ENCODE measurements around the gene SOS2.

Gene SOS2

DNA sequence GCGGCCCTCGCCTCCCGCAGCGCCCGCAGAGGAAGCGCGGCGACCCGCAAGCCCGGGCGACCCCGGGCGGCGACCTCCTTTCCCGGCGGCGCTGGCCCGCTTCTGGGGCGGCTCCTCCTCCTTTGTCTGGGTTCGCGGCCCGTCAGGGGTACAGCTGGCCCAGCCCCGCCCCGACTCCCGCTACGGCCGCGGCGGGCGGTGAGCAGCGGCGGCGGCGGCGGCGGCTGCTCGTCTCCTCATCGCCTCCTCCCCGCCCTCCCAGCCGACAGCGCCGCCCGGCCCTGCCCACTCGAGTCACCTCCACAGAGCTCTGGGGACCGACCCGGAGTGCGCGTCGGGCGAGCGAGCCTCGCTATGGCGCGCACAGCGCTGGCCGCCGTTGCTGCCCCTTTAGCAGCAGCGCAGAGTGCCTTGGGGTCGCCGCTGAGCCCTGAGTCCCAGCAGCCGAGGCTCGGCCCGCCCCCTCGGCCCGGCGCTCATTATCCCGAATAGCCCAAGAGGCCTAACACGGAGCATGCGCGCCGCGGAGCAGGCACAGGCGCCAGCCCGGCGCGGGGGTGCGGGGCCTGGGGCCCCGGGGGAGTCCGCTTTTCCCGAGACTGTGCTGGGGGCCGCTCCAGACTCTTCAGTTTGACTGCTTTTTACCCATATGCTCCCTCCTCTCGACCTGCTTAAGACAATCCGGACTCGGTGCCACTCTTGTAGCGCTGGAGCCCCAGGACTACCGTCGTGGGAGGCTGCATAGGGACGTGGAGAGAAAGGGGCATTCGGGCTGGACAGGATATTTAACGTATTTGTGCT lies at the start of gene SOS2:
Gene SOS2 (minus strand): TSS at position 104 of the 801 bp plus-strand sequence. CDS start 295 bp downstream, outside the sequence.
- DNase-seq = peak; percentile 52

DNA sequence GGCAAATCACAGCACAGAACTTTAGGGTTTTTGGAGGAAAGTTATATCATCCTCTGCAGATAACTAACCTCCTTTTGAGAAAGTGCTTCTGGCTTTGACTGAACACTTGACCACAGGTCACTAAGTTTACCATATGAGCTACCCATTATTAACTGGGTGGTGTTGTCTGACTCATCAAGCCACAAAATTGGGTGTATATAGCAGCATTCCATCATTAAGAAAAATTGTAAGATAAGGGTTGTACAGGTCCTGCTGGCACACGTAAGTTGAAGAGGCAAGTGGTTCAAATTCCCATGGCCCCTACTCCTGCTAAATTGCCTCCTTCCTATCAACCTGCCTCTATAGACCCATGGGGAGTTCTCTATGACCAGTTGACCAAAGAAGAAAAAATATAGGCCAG lies 41.1 kb upstream of the SOS2 start:
- no peak for DNase-seq

DNA sequence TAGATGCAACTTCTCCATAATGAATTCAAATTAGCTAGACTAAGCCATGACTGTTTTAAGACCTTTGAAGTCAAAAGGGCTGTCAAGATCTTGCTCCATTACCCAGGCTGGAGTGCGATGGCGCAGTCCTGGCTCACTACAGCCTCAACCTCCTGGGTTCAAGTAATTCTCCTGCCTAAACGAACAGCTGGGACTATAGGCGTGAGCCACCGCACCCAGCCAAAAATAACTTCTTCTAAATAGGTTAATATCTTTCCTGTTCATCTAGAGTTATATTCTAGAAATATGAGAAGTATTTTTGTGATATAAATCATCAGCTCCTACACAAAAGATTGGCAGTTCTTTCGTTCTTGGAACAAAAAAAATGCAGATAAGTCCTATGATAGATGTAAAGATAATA lies 39.6 kb upstream of the SOS2 start:
- DNase-seq = no peak

DNA sequence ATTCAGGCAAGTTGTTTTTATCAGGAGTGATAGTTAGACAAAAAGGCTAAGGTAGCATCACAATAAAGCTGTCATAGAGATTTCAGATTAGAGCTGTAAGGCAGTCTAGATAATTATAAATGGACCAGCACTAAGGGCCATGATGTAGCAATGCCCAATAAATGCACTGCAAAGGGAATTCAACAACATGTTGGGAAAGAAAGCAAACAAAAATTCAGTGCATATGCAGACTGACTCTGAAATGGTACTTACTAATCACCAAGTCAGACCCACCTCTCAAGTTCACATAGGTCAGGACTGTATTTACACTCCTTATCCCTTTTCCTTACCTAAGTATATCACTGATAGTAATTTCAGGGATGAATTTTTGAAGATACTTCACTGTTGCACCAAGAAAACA lies 33.7 kb upstream of the SOS2 start:
- DNase-seq = no peak

DNA sequence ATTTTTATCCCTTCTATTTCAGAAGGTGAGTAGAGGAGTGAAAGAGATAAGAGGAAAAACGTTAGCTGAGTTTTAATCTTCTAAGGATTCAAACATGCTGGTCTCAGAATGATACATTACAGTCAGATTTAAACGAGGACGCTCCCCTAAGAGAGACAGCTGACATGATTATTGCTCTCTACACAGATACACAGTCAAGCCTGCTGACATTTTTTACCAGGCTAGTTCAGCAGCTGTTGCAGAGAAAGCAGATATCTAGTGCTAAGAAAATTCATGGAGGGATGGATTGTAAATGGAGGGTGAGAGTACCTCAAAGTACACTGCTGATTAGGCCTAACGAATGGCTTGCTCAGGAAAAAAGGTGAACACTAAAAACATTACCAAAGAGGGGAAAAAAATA lies 31.9 kb upstream of the SOS2 start:
- no peak for DNase-seq

DNA sequence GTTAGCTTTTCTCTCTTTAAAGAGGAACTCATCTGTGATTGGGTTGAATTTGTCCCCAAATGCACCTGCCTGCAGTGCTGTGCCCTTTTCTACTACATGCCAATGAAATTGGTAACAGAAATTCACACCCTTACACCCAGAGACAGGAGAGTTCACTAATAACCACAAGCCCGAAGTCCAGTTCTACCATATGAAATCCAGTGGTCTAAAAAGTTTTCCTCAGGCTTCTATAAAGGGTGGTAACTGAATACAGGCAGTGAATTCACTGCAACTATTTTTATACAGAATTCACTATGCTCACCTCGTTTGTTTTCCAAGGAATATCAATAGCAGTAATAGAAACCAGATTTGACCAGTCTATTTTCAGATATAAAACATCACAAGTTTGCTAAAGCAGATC lies 31.5 kb upstream of the SOS2 start:
- no peak for DNase-seq

DNA sequence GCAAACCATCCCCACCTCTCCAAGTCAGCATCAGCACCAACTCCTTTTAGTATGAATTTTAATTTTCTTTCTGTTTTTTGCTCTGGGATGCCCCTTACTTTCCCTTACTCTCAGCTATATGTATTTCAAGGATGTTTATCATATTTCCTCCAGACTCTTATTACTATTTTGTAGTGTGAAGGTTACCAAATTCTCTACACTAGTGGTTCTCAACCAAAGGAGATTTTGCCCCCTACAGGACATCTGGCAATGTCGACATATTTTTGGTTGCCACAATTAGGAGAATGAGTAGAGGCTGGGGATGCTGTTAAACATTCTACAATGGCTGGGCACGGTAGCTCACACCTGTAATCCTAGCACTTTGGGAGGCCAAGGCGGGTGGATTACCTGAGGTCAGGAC lies 29.1 kb upstream of the SOS2 start:
- DNase-seq = no peak

DNA sequence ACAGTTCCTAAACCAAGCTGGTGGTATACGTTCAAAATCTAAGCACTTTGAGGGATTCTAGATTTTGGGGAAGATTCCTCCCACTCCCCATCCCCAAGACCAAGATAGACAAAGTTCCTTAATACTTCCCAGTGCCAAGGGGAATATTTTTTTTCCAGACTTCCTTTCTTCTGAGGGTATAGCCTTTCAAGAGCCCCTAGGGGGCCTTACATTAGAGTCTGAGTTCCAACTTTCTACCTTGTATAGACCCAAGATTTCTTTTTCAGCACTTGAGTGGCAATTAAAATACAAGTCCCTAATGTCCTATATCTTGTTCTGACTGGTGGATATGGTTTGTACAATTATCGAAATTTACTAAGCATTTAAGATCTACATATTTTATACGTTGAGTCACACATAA lies 28.7 kb upstream of the SOS2 start:
- DNase-seq = no peak

DNA sequence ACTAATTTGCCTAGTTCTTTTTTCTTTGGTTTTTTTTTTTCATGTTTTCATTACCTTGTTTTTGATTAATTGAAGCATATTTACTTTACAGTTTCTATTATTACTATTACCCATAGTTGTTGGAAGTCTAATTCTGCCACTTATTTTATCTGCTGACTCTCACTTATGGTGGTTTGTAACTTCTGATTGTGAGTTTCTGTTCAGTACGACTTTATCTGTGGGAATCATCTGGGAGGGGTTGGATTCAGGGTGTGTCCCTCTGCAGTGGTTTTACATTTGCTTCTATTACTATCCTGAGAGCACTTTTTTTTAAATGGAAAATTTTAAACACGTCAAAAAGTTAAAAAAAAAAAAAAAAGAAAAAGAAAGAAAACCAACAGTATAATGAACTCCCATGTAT lies 26.4 kb upstream of the SOS2 start:
- DNase-seq = no peak

DNA sequence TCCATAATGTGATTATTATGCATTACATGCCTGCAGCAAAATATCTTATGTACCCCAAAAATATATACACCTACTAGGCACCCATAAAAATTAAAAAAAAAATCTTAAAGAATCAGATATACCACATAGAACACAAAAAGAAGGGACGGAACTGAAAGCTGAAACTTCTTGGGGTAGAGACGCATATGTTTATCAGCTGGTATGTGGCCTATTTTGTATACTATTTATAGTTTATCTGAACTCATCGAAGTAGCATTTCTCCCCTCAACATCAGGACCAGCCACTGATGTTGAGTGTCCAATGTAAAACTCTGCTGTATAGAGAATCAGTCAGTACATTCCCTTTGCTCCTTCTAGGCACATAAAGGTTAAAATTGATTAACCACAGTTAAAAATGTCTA lies 22.9 kb upstream of the SOS2 start:
- DNase-seq = no peak

DNA sequence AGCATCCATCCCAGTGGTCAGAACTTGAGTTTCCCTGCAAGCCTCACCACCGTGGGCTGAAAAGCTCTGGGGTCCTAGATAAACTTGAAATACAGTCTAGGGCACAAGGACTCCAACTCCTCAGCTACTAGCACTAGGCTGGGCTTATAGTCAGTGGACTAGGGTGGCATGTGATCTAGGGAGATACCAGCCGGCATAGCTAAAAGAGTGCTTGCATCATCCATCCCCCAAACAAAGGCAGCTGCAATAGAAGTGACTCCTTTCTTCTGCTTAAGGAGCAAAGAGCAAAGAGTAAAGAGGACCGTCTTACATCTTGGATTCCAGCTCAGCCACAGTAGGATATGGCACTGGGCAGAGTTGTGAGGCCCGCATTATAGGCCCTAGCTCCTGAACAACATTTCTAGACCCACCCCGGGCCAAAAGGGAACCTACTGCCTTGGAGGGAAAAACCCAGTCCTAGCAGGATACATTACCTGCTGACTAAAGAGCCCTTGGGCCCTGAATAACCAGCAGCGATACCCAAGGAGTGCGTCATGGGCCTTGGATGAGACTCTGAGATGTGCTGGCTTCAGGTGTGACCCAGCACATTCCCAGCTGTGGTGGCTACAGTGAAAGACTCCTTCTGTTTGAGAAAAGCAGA lies 17.9 kb upstream of the SOS2 start:
- no peak for DNase-seq

DNA sequence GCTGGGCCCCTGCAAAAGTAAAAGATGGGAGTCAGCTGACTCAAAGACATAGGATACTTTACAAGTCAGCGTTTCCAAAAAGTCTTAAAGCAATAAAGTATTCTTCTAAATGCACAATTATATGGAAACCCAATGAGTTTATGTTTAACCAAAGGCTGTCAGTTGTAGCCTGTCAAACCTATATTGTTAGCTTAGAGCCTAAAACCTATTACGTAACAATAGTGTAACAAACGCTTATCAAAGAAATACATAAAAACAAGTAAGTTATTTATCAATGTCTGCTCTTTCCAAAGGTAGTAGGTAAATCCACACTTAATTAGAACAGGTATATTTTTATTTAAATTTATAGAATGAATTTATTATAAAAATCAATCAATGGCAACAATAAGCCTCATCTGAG lies 15.9 kb upstream of the SOS2 start:
- no peak for DNase-seq

DNA sequence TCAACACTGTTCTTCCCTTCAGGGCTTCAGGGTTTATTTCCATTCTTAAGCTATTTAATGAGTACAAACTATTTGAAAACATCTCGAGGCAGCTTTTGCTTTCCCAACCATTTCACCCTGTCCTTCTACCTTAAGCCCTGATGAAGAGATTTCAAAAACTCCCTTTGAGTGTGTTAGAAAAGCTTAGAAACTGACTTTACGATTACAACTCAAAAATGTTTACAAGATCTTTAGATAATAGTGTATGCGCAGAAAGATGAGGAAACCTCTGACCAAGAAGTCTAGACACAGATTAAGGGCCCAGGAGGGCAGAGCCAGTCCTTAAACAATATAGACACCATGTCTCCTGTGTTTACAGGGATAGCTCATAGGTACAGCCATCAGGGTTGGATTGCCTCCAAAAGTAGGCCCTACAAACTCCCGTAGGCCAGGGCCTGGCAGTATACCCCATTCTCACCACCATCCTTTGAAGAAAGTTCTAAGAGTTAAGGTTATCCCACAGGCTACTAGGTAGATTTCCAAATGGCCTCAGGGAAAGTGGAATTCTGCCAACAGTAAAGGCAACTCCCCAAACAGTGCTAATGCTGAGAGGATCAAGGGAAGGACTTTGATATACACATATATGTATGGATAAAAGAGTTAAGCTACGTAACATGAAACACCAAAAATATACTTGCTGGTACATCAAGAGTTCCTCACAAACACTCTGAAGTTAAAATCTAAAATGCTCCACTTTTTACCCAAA lies 11.4 kb upstream of the SOS2 start:
- DNase-seq = no peak

DNA sequence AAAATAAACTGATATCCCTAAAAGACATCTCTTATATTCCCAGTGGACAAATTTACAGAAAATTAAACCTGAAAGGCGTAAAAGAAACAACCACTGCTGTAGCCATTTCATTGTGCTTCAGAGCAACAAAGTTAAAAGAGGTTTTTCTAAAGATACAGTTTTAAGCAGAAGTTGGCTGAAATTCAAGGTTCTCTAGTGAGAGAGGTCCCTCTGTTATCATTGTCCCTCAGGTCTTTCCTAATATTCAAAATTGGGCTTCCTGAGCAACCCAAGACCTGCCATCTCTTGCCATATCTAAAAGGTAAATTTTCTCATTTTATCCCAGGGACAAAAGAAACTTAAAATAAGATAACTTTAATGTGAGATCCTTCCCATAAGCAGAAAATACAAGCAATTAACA lies 10.7 kb upstream of the SOS2 start:
- no peak for DNase-seq

DNA sequence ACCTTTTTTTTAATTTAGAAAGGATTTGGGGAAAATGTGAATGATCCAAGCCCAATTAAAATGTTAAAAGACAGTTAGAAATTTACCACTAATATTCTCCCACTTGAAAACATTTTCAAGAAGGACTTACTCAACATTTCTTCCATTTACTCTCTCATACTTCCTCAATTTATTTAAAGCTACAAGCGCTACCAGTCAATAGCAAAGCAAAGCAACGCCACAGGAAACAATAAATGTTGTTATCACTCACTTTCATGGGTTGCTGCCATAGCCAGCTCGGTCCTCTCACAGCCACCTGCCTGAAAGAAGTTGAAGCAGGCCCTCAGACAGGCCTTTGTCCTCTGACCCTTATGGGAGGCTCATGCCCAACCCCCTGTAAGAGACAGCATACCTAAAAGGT lies 6.0 kb upstream of the SOS2 start:
- DNase-seq = no peak

DNA sequence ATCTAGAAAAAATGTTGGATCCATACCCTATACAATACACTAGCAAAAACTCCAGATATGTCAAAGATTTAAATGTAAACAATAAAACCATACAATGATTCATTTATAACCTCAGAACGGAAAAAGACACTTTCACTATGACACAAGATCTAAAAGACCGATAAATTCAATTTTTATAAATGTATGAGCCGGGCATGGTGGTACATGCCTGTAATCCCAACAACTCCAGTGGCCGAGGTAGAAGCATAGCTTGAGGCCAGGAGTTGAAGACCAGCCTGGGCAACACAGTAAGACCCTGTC lies 2.5 kb upstream of the SOS2 start:
- DNase-seq = no peak

DNA sequence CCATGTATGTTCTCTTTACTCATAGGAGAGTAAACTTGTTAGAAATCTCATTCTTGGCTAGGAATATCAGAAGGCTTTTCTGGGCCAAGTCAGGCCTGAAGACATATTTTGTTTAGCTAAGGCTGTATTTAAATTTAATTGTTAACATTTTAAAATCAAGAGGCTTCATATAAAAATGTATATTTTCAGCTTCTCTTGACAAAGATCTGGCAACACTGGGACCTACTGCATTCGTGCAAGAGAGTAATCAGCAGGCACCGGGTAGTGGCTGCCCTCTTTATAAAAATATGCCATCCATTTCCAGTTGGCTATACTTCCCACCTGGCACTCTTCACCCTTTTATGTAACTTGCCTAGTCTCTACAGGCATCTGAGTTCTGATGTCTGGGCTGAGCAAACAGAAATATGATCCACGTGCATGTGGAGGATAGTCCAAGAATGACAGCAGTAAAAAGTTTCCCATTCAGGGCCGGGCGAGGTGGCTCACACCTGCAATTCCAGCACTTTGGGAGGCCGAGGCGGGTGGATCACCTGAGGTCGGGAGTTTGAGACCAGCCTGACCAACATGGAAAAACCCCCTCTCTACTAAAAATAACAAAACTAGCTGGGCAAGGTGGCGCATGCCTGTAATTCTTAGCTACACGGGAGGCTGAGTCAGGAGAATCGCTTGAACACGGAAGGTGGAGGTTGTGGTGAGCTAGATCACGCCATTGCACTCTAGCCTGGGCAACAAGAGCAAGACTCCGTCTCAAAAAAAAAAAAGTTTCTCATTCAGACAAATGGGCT lies 2.0 kb upstream of the SOS2 start:
- no peak for DNase-seq

DNA sequence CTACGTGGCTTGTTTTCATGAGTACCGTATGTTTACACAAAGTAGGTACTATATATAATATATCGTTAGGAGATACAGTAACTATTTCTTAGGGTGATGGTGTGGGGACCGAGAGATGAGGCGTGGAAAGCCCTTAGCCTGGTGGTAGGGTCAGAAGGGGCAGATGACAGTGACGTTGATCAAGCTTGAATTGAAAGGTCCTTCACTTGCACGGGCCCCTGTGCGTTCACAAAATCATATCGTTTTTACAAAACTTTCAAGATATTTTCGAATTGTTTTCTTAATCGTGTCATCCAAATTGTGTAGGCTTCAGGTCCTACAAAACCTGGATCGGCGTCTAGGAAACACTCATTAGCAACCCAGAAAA lies 881 bp upstream of the SOS2 start:
- DNase-seq = no peak

DNA sequence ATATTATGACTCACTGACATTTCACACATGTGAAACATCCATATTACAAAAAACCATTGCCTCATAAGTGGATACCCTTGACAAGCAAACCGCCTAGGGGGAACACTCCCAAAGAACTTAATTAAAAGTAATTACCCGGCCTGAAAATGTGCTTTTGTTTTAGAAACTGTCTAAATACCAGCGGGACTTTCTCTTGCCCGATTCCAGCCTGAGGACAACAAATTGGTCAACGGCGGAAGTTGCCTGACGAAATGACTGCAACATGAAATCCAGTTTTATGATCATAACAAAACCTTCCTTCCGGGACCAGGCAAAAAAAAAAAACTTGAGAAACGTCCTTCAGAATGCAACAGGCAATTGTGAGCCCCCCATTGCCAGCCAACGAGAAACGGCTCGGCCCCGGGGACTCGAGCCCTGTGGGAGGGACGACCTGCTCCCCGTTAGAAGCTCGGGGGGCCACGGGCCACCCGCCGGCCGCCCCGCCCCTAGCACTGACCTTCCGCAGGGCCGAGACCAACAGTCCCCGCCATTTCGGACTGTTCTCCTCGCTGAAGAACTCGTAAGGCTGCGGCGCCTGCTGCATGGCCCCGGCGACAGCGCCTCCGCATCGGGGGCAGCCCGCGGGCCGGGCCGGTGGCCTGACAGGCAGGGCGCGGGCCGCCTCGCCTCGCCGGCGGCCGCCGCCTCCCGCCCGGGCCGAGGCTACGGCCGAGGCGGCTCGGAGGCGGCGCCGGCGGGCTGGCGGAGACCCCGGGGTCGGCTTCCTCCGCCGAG lies 490 bp downstream of the SOS2 start:
- peak; percentile 16 for DNase-seq

DNA sequence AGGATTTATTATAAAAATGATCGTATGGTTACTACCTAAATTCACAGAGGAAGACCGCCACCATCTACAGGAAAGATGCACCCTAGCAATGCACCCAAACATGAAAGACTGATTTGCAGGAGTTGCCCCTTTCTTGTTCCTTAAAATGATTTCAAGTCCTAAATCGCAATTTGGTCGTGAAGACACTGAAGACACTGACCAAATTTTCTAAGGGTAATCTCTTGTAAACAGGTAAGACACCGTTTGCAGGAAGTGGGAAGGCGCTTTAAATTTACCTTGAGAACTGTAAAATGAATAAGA lies 1.0 kb downstream of the SOS2 start:
- DNase-seq = no peak

DNA sequence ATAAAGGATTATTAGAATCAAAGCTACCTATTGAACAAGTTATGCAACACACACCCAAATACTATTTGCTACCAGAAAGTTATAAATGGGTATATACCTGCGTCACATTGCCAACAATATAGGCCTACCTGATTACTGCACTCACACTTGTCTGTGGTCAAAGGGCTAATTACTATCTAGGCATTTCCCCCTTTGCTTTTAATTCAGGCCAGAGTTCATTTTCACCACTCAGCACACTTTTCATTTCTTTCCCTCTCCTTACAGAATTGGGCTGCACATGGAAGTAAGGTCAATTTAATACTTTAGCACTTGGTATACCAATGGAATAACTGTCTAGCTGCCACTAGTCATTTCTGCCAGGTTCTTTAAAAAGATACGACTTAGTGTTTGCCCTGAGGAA lies 1.7 kb downstream of the SOS2 start:
- DNase-seq = no peak

DNA sequence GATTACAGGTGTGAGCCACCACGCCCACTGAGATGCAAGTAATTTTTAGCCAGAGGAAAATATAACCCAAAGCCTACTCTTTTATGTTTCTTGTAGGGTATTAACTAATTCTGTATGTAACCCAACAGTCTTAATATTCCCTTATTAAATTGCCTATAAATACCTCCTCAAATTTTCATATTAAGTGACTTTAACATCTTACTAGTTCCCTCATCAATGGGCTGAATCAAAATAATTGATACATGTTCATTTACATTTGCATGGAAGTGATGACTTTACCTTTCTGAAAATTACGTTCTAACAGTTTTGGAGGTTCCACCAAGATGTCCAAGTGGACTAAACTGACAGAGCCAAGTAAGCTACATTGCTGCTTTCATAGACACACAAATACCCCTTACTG lies 3.1 kb downstream of the SOS2 start:
- no peak for DNase-seq

DNA sequence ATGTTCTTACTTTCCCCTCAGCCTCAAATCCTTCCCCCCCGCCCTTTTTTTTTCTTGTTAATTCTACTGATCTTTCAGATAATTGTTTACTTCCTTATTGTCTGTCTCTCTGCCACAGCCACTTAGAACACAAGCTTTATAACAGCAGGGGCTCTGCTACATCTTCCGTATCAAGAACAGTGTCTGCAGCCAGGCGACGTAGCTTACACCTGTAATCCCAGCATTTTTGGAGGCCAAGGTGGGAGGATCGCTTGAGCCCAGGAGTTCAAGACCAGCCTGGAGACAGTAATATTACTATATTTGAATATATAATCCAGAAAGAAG lies 5.4 kb downstream of the SOS2 start:
- no peak for DNase-seq

Measured in NCI-H1417 treated with DMSO at 0.1 percent for 48 hours (cell line).